ENCODE measurements around the gene CACNA1B.

Gene CACNA1B

DNA sequence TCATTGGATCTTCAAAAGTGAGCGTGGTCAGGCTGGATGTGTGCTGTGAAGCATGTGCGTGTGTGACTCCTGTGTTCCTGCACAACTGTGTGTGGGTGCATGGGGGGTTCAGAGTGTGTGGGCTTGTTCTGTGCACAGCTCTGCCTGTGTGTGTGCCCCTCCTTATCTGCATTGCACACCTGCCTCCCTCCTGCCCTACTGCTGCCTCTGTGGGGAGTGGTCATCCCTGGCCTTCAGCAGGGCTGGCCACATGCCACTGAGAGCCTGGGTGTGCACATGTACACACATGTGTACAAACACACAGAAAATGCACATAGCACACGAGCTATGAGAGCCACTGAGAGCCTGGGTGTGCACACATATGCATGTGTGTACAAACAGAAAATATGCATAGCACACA lies 92.1 kb downstream of the CACNA1B start:
- DNase-seq: no peak

- no peak for DNase-seq
Measured at GRCh38 chr9:137970098-137970497, 92.5 kb downstream of the CACNA1B start.

GRCh38 chr9:137970686-137971476 lies 93.3 kb downstream of the CACNA1B start:
- no peak for DNase-seq

- DNase-seq: no peak
Measured at GRCh38 chr9:137971477-137972138, 94.0 kb downstream of the CACNA1B start.

GRCh38 chr9:137972355-137972987 lies 94.9 kb downstream of the CACNA1B start:
- no peak for DNase-seq

- no peak for DNase-seq
Measured at GRCh38 chr9:137972988-137973470, 95.4 kb downstream of the CACNA1B start.

- no peak for DNase-seq
Measured at GRCh38 chr9:137973829-137974416, 96.3 kb downstream of the CACNA1B start.

GRCh38 chr9:137974746-137975526 lies 97.4 kb downstream of the CACNA1B start:
- no peak for DNase-seq

DNA sequence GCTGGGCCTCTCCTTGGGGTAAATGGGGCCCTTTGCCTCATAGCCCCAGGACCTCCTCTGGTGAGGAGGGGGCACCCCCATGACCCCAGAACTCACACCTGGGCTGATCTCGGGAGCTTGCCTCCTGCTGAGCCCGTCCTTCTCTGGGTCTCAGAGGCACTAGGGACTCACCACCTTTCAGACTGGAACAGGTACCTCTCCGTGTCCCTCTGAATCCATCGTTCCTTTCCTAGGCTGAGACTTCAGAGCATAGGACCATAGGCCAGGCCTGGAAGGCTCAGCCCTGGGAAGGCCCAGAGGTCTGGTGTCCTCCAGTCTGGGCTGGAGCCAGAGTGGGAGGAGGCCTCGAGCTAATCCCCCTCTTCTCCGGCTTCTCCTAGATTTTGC lies 97.9 kb downstream of the CACNA1B start:
- DNase-seq: no peak

DNA sequence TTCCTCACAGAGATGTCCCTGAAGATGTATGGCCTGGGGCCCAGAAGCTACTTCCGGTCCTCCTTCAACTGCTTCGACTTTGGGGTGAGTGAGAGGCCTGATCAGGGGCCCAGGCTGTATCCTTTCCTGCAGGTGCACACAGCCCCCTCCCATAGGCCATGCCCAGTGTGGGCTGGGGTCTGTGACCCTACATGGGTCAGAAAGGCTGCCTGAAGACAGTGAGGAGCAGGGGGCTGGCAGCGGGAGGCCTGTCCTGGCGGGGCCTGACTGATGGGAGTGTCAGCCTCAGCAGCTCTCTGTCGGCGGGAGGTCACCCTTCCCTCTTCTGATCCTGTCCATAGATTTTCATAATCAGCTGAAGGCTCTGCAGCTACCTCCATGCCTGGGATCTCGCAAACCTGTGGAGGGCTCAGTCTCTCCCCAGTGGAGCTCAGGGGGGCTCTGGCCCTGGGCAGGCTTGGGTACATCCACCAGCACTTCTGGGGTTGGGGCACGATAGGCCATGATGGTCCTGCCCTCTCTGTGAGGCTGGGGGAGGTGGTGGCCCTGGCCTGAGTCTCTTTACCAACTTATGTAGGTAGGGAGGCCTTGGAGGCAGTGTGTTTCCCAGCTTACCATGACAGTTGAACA lies 98.5 kb downstream of the CACNA1B start:
- no peak for DNase-seq

- DNase-seq: no peak
Measured at GRCh38 chr9:137977571-137978261, 100.1 kb downstream of the CACNA1B start.

DNA sequence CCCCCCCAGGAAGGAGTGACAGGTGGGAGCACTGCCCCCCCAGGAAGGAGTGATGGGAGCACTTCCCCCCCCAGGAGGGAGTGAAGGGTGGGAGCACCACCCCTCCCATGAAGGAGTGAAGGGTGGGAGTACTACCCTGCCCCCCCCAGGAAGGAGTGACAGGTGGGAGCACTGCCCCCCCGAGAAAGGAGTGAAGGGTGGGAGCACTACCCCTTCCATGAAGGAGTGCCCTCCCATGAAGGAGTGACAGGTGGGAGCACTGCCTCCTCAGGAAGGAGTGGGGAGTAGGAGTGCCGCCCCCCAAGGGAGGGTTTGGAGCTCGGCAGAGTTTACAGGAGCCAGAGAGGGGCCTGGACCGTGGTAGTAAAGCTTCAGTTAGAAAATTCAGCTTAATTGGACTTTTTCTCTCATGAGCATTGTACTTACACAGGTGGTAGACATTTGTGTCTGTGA lies 100.7 kb downstream of the CACNA1B start:
- no peak for DNase-seq

GRCh38 chr9:137982200-137982599 lies 104.6 kb downstream of the CACNA1B start:
- no peak for DNase-seq

DNA sequence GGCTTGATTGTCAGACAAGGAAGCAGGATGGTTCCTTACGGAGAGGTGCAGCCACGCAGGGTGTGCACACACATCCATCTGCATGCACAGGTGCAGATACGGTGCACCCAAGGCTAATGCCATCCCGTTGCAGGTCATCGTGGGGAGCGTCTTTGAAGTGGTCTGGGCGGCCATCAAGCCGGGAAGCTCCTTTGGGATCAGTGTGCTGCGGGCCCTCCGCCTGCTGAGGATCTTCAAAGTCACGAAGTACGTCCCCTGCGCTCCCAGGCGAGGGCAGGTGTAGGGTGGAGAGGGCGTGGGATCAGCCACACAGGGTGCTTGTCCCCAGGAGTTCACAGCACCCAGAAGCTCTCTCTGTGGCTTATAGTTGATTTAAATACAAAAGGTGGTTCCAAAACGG lies 106.4 kb downstream of the CACNA1B start:
- no peak for DNase-seq

DNA sequence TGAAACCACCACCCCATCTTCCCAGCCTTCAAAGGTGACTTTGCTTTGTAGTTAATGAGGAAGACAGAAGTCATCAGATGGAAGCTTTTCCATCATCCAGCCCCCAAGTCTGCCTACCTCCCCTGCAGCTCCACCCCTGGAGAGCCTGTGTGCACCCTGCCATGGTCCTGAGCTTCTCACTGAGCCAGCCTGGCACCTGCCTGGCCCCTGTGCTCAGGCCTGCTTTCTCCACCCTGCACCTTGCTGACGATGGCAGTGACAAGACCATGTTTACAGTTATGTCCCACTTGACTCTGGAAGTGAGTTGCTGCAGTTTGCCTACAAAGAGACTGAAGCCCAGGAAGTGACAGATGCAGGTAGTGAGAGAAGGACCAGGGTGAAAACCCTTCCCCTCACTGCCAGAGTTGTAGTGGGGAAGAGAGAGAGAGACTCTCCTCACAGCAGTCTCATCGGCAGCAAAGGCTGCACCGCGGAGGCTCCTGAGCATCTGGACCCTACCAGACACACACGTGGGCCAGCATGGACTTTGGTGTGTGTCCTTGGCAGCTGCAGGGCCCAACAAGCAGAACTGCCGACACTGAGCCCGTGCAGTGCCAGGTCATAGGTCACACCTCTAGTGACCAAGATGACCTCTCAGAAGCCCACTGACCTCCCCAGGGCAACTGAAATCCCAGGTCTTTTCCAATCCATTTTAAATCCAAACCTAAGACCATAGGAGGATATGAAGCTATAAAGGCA lies 107.1 kb downstream of the CACNA1B start:
- no peak for DNase-seq

GRCh38 chr9:137985637-137986071 lies 108.1 kb downstream of the CACNA1B start:
- no peak for DNase-seq

DNA sequence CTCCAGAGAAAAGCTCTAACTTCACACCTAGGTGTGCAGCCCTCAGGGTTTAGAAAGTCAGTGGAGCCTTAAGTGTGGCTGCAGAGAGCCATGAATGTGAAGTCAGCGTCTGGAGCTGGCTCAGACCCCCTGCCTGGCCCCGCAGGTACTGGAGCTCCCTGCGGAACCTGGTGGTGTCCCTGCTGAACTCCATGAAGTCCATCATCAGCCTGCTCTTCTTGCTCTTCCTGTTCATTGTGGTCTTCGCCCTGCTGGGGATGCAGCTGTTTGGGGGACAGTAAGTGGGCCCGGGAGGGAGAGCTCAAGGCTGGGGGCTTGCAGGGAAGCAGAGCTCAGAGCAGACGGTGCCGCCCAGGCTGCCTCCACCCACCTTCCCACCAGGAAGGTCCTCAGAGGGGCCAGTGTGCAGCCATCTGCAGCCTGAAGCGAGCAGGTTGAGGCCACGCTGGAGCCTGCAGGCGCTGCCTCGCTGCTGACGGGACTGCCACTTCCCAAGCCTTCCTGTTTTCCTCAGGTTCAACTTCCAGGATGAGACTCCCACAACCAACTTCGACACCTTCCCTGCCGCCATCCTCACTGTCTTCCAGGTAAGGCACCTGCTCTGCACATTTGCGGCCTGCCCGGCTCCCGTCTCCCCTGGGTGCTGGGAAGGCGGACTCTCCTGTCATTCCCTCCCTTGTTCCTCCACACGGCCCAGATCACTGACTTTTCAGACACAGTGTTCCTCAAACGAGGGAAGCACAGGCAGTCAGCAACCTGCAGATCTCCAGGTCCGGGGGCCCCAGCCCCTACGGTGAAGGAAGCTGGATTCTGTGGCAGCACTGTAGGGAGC lies 108.9 kb downstream of the CACNA1B start:
- DNase-seq: no peak

DNA sequence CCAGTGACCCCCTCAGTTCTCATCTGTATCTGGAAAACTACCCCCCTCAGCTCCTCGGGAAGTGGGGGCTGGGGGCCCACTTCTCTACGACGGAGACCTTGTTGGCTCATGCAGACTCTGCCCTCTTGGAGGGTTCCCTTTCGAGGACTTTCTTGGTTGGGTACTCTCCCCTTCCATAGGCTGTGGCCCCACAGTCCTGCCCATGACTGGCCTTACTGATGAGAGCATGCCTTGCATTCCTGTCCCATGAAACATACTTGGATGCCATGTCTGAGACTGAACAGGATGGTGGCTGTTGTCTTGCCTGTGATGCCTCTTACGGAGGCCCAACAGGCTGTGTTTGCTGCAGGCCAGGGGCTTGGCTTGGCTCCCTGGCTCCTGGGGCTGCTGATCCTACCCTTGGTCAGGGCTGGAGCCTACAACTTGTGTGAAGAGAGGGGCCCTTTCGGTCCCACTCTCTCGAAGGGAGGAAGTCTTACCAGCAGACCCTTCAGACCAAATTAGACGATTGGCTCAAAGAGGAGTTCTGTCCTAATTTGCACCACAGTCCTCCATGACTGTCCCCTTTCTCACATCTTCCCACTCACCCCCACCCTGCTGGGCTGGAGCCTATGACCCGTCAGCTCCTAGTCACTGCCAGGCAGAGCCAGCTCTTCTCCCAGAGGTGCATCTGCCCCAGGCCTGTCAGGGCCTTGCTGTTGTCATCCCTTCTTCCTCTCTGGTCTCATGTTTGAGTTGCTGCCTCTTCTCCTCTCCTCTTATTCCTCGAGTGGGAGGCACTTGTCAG lies 109.9 kb downstream of the CACNA1B start:
- no peak for DNase-seq

GRCh38 chr9:137988051-137988450 lies 110.5 kb downstream of the CACNA1B start:
- no peak for DNase-seq
